Subcutaneous adipose tissue (tissue), 4 donors: ENCODE results near the gene SLC16A2. TPM values are rescaled to one million over a fixed set of nuclear protein-coding genes. Genes with fewer than 3 reads are reported as not detected.

Source experiments
- CTCF ChIP-seq: fragments of 450-650 bp; IDR thresholded peaks from one replicate; pipeline ENCODE4 v1.5.1; 2016; ENCODE audit warnings: low read depth, mild to moderate bottlenecking, control low read depth, antibody characterized with exemption, moderate library complexity
- total RNA-seq, 4 donors: library from RNA; depleted of rRNA; stranded (reverse); fragments of >200 nt; gene quantifications; one replicate each; pipeline ENCODE4 v1.1.0, GENCODE V29; 2016

Gene SLC16A2
- total RNA-seq, 4 donors from 2014 or later = 5.3 to 15.0 (median 8.4) TPM

DNA sequence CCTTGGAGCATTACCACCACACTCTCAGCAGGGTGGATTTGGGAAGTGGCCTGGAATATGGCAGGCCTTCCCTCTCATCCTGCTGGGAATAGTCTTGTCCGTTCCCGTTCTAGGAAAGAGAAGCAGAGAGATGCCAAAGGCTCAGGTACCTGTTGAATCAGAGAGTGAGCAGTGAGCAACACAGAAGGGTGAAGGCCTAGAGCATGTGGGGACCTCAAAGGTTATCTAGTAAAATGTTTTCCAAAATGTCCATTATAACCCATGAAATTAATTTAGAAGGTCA lies 30.8 kb downstream of the SLC16A2 start:
- TF ChIP-seq CTCF = no peak

DNA sequence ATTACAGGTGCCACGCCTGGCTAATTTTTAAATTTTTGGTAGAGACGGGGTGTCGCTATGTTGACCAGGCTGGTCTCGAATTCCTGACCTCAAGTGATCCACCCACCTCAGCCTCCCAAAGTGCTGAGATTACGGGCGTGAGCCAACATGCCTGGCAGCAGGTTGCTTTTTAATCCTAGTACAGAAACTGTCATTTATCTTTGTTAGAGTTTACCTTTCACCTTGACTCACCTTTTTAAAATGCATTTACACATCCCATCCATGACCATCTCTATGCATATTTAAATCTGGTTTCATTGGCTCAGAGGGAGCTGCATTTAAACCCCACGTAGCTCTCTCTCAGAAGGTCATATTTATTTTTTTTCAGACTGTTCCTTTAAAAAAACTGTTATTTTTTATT lies 31.9 kb downstream of the SLC16A2 start:
- no peak for TF ChIP-seq CTCF

GRCh38 chrX:74458736-74459135 lies 37.4 kb downstream of the SLC16A2 start:
- no peak for TF ChIP-seq CTCF

DNA sequence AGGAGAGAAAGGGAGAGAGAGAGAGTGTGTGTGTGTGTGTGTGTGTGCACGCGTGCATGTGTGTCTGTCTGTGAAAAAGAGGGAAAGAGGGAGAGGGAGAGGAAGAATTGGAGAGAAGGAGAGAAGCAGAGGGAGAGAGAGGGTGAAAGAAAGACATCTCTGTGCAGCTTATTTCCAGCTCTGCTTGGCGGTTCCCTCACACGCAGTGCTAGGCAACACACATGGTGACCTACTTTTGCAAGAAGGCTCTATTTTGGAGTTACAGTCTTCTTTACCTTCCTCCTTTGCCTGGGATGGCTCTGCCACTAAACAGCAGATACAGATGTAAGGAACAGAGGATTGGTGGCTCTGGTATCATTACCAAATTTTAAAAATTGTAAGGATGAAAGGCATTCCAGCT lies 40.1 kb downstream of the SLC16A2 start:
- no peak for TF ChIP-seq CTCF

DNA sequence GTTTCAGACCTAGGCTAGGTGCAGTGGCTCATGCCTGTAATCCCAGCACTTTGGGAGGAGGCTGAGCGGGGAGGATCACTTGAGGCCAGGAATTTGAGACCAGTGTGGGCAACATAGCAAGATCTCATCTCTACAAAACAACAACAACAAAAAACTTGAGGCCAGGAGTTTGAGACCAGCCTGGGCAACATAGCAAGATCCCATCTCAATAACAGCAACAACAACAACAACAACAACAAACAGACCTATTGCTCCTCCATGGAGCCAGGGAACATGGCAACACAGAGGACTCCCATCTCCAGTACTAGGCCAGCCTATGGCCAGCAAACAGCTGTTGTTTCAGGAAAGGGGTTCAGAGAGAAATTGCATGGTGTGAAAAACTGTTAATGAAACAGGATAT lies 43.4 kb downstream of the SLC16A2 start:
- TF ChIP-seq CTCF = no peak

GRCh38 chrX:74465424-74465823 lies 44.1 kb downstream of the SLC16A2 start:
- no peak for TF ChIP-seq CTCF

GRCh38 chrX:74467656-74468055 lies 46.4 kb downstream of the SLC16A2 start:
- no peak for TF ChIP-seq CTCF

DNA sequence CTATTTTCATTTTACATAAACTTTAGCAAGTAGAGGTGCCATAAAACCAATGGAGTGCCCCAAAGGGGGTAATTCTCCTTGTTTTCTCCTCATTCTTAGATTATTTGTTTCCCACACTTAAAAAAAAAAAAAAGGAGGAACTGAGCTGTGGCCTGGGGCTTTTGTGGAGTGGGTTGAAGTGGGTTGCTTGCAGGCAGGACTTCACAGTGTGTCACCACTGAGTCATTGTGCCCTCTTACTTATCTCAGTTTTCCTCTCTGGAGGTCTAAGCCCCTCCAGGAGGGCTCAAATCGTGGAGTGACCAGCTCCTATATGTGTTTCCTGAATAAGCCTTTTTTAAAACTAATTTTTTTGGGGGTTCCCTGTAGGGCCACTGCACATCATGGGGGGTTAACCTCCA lies 69.0 kb downstream of the SLC16A2 start:
- TF ChIP-seq CTCF = no peak
